Smooth muscle cell (in vitro differentiated cells): ENCODE measurements around the gene CES2. TPM values are rescaled to one million over a fixed set of nuclear protein-coding genes. Genes with fewer than 3 reads are reported as not detected.

Experiments
- DNase-seq: peaks from one replicate; lab custom pipeline; 2025; ENCODE audit not compliant: unreplicated experiment; lab: John Stamatoyannopoulos, UW
- H2AFZ ChIP-seq: fragments of 200-600 bp; sonication (generic); 2 replicates; pipeline ENCODE4 v1.6.0; 2016; ENCODE audit warnings: antibody characterized with exemption, low read depth, mild to moderate bottlenecking
- H3F3A ChIP-seq: fragments of 200-600 bp; sonication (generic); 2 replicates; pipeline ENCODE4 v1.6.0; 2017; ENCODE audit warnings: antibody characterized with exemption, low read depth
- H3K27ac ChIP-seq: fragments of 200-600 bp; sonication (generic); 2 replicates; pipeline ENCODE4 v1.5.1; 2016; ENCODE audit warnings: low read depth, mild to moderate bottlenecking
- H3K27me3 ChIP-seq: fragments of 200-600 bp; sonication (generic); 2 replicates; pipeline ENCODE4 v1.6.1; 2016; ENCODE audit warnings: low read depth, mild to moderate bottlenecking
- H3K36me3 ChIP-seq: fragments of 200-600 bp; sonication (generic); 2 replicates; pipeline ENCODE4 v1.5.1; 2016; ENCODE audit warnings: low read depth
- H3K4me1 ChIP-seq: fragments of 200-600 bp; sonication (generic); 2 replicates; pipeline ENCODE4 v1.5.1; 2016; ENCODE audit warnings: low read depth
- H3K4me2 ChIP-seq: fragments of 200-600 bp; sonication (generic); 2 replicates; pipeline ENCODE4 v1.6.0; 2016; ENCODE audit warnings: mild to moderate bottlenecking
- H3K4me3 ChIP-seq: fragments of 200-600 bp; sonication (generic); 2 replicates; pipeline ENCODE4 v1.5.1; 2016; ENCODE audit warnings: mild to moderate bottlenecking
- H3K79me2 ChIP-seq: fragments of 200-600 bp; sonication (generic); 2 replicates; pipeline ENCODE4 v1.6.0; 2016; ENCODE audit warnings: low read depth, mild to moderate bottlenecking
- H3K9ac ChIP-seq: fragments of 200-600 bp; sonication (generic); 2 replicates; pipeline ENCODE4 v1.6.0; 2016; ENCODE audit warnings: low read depth
- H3K9me3 ChIP-seq: fragments of 200-600 bp; sonication (generic); replicated peaks from 2 replicates; pipeline ENCODE4 v1.5.1; 2016; ENCODE audit warnings: low read depth
- H4K20me1 ChIP-seq: fragments of 200-600 bp; sonication (generic); 2 replicates; pipeline ENCODE4 v1.6.0; 2016; ENCODE audit warnings: low read depth
- WGBS: methylation state at CpG from one replicate; pipeline ENCODE4 v1.1.7; 2016; ENCODE audit warnings: low lambda C conversion rate; 5-methylcytosine and 5-hydroxymethylcytosine counted together
- polyA plus RNA-seq: library from polyadenylated mRNA; unstranded; fragments of >200 nt; fragmentation: Nextera tagmentation; extraction: Ambion mirVana; gene quantifications from 2 replicates; pipeline ENCODE4 v1.2.1, GENCODE V29; 2016
- total RNA-seq: library from RNA; depleted of rRNA; stranded (reverse); fragments of >200 nt; gene quantifications from 2 replicates; pipeline ENCODE4 v1.2.3, GENCODE V29; 2014
- TF ChIP-seq, protein P1 (sequence below): fragments of 200-600 bp; sonication (generic); IDR thresholded peaks from 2 replicates; pipeline ENCODE4 v1.5.1; 2017; ENCODE audit warnings: borderline replicate concordance, mild to moderate bottlenecking, antibody characterized with exemption; ENCODE audit not compliant: insufficient read depth, poor library complexity, severe bottlenecking

Gene CES2
- total and polyA plus RNA-seq, 2 experiments from 2014 or later = 12.1 to 26.9 TPM

DNA sequence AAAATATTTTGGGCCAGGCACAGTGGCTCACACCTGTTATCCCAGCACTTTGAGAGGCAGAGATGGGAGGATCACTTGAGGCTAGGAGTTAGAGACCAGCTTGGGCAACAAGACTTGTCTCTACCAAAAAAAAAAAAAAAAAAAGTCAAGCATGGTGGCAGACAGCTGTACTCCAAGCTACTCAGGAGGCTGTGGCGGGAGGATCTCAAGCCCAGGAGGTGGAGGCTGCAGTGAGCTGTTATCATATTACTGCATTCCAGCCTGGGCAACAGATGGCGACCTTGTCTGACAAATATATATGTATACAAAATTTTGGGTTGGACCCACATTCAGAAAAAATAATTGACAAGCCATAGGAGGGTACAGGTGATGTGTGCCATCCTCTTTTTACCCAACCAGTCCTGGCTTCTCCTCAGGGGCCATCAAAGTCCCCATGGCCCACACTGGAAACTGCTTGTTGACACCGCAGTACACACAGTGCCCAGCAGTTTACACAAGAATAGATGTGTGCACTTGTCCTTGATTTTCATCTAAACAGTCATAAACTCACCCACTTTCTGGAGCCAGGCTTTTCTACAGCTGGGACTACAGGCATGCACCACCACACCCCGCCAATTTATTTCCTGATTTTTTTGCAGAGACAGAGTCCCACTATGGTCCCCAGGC lies 1.7 kb downstream of the CES2 start:
- Histone ChIP-seq H3K4me2 (no peak overlapping the region), H3F3A (no peaks in the 10 kb centered on the region)
- 97% methylated on average over 4 of the region's 4 CpGs for WGBS

DNA sequence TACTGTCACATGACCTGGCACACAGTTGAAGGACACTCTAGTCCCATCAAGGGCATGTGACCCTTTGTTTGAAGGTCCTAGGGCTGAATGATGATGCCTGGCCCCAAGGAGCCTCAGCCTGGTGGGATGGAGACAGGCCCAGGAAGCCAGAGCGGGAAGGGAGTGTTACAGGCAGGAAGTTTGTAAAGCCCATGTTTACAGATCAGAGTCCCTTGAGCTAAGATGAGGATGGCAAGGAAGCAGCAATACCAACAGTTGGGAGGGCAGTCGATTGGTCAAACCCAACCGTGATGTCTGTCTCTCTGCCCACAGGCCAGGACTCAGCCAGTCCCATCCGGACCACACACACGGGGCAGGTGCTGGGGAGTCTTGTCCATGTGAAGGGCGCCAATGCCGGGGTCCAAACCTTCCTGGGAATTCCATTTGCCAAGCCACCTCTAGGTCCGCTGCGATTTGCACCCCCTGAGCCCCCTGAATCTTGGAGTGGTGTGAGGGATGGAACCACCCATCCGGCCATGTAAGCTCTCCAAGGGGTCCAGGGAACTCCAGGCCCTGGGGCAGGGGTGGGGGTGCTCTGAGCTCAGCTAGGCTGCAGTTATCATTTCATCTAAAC lies 2.5 kb downstream of the CES2 start:
- no peaks in the 10 kb centered on the region for H3K27me3 ChIP-seq
- H3K9ac ChIP-seq = no peak overlapping the region
- no peak overlapping the region for H3K27ac ChIP-seq
- no peak overlapping the region for H2AFZ ChIP-seq
- H3F3A ChIP-seq = no peaks in the 10 kb centered on the region
- H3K79me2 ChIP-seq = peaks cover 25% of the 10 kb centered on the region
- no peak overlapping the region for H3K4me3 ChIP-seq
- TF ChIP-seq, protein P1, sequence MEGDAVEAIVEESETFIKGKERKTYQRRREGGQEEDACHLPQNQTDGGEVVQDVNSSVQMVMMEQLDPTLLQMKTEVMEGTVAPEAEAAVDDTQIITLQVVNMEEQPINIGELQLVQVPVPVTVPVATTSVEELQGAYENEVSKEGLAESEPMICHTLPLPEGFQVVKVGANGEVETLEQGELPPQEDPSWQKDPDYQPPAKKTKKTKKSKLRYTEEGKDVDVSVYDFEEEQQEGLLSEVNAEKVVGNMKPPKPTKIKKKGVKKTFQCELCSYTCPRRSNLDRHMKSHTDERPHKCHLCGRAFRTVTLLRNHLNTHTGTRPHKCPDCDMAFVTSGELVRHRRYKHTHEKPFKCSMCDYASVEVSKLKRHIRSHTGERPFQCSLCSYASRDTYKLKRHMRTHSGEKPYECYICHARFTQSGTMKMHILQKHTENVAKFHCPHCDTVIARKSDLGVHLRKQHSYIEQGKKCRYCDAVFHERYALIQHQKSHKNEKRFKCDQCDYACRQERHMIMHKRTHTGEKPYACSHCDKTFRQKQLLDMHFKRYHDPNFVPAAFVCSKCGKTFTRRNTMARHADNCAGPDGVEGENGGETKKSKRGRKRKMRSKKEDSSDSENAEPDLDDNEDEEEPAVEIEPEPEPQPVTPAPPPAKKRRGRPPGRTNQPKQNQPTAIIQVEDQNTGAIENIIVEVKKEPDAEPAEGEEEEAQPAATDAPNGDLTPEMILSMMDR = no peak
- no peak overlapping the region for H3K4me2 ChIP-seq
- peaks cover 29% of the 10 kb centered on the region for H4K20me1 ChIP-seq
- H3K9me3 ChIP-seq = no peaks in the 10 kb centered on the region
- WGBS = 95% methylated on average over 10 of the region's 10 CpGs
- no peaks in the 10 kb centered on the region for H3K36me3 ChIP-seq
- peaks cover 16% of the 10 kb centered on the region for H3K4me1 ChIP-seq
- no peak for DNase-seq

More for the DNA sequence above, 1.7 kb downstream of the CES2 start:
- TF ChIP-seq, protein P1 = no peak
- H3K27me3 ChIP-seq = no peaks in the 10 kb centered on the region
- no peak overlapping the region for H3K4me3 ChIP-seq
- no peaks in the 10 kb centered on the region for H3K9me3 ChIP-seq
- H2AFZ ChIP-seq = no peak overlapping the region
- H3K36me3 ChIP-seq = no peaks in the 10 kb centered on the region
- H3K27ac ChIP-seq = no peak overlapping the region
- H3K79me2 ChIP-seq = peaks cover 25% of the 10 kb centered on the region
- no peak for DNase-seq
- H3K9ac ChIP-seq = no peak overlapping the region
- H4K20me1 ChIP-seq = peaks cover 29% of the 10 kb centered on the region
- H3K4me1 ChIP-seq = peaks cover 16% of the 10 kb centered on the region

DNA sequence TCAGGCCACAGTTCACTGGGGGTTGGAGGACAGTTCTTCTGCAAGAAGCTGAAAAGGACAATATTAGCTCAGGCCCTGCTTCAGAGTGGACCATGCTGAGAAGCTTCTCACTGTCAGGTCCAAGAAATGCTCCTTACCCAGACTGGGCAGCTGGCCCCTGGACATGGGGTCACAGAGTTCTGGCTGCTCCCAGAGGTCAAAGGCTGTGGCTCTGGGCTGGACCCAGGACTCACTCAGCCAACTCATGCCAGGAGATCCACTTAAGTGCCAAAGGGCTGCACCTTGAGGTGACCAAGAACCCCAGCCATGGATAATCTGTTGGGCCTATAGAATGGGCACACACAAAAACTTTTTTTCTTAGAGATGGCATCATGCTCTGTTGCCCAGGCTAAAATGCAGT lies 4.0 kb downstream of the CES2 start:
- Histone ChIP-seq H3K27me3 (no peaks in the 10 kb centered on the region), H3K27ac (no peak overlapping the region), H4K20me1 (peaks cover 25% of the 10 kb centered on the region), H3K9ac (no peak overlapping the region), H3K4me3 (no peak overlapping the region), H3K36me3 (no peaks in the 10 kb centered on the region), H3K9me3 (no peaks in the 10 kb centered on the region), H3K4me2 (no peak overlapping the region), H2AFZ (no peak overlapping the region), H3F3A (no peaks in the 10 kb centered on the region), H3K79me2 (peaks cover 19% of the 10 kb centered on the region), H3K4me1 (peaks cover 11% of the 10 kb centered on the region)
- TF ChIP-seq, protein P1 = no peak
- DNase-seq = no peak

DNA sequence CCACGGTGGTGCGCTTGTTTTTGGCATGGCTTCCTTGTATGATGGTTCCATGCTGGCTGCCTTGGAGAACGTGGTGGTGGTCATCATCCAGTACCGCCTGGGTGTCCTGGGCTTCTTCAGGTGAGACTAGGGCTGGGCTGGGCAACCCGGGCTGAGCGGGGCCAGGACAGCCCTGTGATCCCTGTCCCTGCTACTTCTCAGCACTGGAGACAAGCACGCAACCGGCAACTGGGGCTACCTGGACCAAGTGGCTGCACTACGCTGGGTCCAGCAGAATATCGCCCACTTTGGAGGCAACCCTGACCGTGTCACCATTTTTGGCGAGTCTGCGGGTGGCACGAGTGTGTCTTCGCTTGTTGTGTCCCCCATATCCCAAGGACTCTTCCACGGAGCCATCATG lies 4.9 kb downstream of the CES2 start:
- no peaks in the 10 kb centered on the region for H3K36me3 ChIP-seq
- DNase-seq = no peak
- 96% methylated on average over 16 of the region's 16 CpGs for WGBS
- H3F3A ChIP-seq = no peaks in the 10 kb centered on the region
- no peak overlapping the region for H3K4me2 ChIP-seq
- peaks cover 15% of the 10 kb centered on the region for H3K79me2 ChIP-seq
- H3K4me1 ChIP-seq = peaks cover 9% of the 10 kb centered on the region
- no peaks in the 10 kb centered on the region for H3K9me3 ChIP-seq
- H3K27ac ChIP-seq = no peak overlapping the region
- H2AFZ ChIP-seq = no peak overlapping the region
- peaks cover 25% of the 10 kb centered on the region for H4K20me1 ChIP-seq
- H3K9ac ChIP-seq = no peak overlapping the region
- H3K4me3 ChIP-seq = no peak overlapping the region
- TF ChIP-seq, protein P1 = no peak
- no peaks in the 10 kb centered on the region for H3K27me3 ChIP-seq
